SK-N-SH treated with all-trans-retinoic acid at 6 μM for 48 hours (cell line): ENCODE measurements around the gene ATP2B3.

Source experiments
- ATAC-seq: fragments of 200-7000 bp; cut with Tn5 transposase; 3 replicates; pipeline ENCODE4 v1.9.1; 2020; ENCODE audit warnings: mild to moderate bottlenecking, moderate library complexity
- ARNTL ChIP-seq: fragments of 450-650 bp; formaldehyde crosslinking; IDR thresholded peaks from 2 replicates; pipeline ENCODE4 v1.5.0; 2020; ENCODE audit warnings: low read depth, mild to moderate bottlenecking, moderate library complexity, borderline replicate concordance
- BACH2 ChIP-seq: fragments of 250-450 bp; sonication (Bioruptor Pico); IDR thresholded peaks from 2 replicates; pipeline ENCODE4 v1.9.0; 2021; ENCODE audit warnings: mild to moderate bottlenecking, borderline replicate concordance
- CSDC2 ChIP-seq: fragments of 250-450 bp; sonication (Bioruptor Pico); IDR thresholded peaks from 2 replicates; pipeline ENCODE4 v1.5.0; 2020; ENCODE audit warnings: mild to moderate bottlenecking, moderate library complexity
- ESRRG ChIP-seq: fragments of 250-450 bp; sonication (Bioruptor Pico); IDR thresholded peaks from 2 replicates; pipeline ENCODE4 v1.6.1; 2021; ENCODE audit warnings: mild to moderate bottlenecking
- OSR1 ChIP-seq: fragments of 250-450 bp; sonication (Bioruptor Pico); IDR thresholded peaks from 2 replicates; pipeline ENCODE4 v1.8.0; 2022; ENCODE audit warnings: moderate library complexity, mild to moderate bottlenecking, inconsistent platforms
- POU6F1 ChIP-seq: fragments of 250-450 bp; sonication (Bioruptor Pico); IDR thresholded peaks from 2 replicates; pipeline ENCODE4 v1.8.0; 2021; ENCODE audit warnings: low read depth, mild to moderate bottlenecking, moderate library complexity, borderline replicate concordance
- PPARA ChIP-seq: fragments of 250-450 bp; sonication (Bioruptor Pico); IDR thresholded peaks from 2 replicates; pipeline ENCODE4 v1.5.0; 2020; ENCODE audit warnings: mild to moderate bottlenecking, borderline replicate concordance
- RARB ChIP-seq: fragments of 250-450 bp; sonication (Bioruptor Pico); IDR thresholded peaks from 2 replicates; pipeline ENCODE4 v1.8.0; 2021; ENCODE audit warnings: mild to moderate bottlenecking, moderate library complexity
- SNAI2 ChIP-seq: fragments of 250-450 bp; sonication (Bioruptor Pico); IDR thresholded peaks from 2 replicates; pipeline ENCODE4 v1.5.0; 2020; ENCODE audit warnings: mild to moderate bottlenecking, moderate library complexity
- TOX ChIP-seq: fragments of 250-450 bp; sonication (Bioruptor Pico); IDR thresholded peaks from 2 replicates; pipeline ENCODE4 v1.8.0; 2021; ENCODE audit warnings: mild to moderate bottlenecking, moderate library complexity, borderline replicate concordance
- ZC3H10 ChIP-seq: fragments of 250-450 bp; sonication (Bioruptor Pico); IDR thresholded peaks from 2 replicates; pipeline ENCODE4 v1.5.1; 2021; ENCODE audit warnings: mild to moderate bottlenecking, moderate library complexity
- ZFP3 ChIP-seq: fragments of 250-450 bp; sonication (Bioruptor Pico); IDR thresholded peaks from 2 replicates; pipeline ENCODE4 v1.5.0; 2020; ENCODE audit warnings: mild to moderate bottlenecking, moderate library complexity
- ZFP30 ChIP-seq: fragments of 450-650 bp; formaldehyde crosslinking; IDR thresholded peaks from 2 replicates; pipeline ENCODE4 v1.5.0; 2022; ENCODE audit warnings: mild to moderate bottlenecking, moderate library complexity
- ZNF8 ChIP-seq: fragments of 450-650 bp; formaldehyde crosslinking; IDR thresholded peaks from 2 replicates; pipeline ENCODE4 v1.5.0; 2020; ENCODE audit warnings: mild to moderate bottlenecking, moderate library complexity
- TF ChIP-seq, protein P1 (sequence below): fragments of 250-450 bp; sonication (Bioruptor Pico); IDR thresholded peaks from 2 replicates; pipeline ENCODE4 v1.5.0; 2020; ENCODE audit warnings: mild to moderate bottlenecking, moderate library complexity
- TF ChIP-seq, protein P2 (sequence below): fragments of 250-450 bp; sonication (Bioruptor Pico); IDR thresholded peaks from 2 replicates; pipeline ENCODE4 v1.5.1; 2020; ENCODE audit warnings: low read depth, mild to moderate bottlenecking, moderate library complexity
- TF ChIP-seq, protein P3 (sequence below): fragments of 250-450 bp; sonication (Bioruptor Pico); IDR thresholded peaks from 2 replicates; pipeline ENCODE4 v1.5.1; 2021; ENCODE audit warnings: mild to moderate bottlenecking, moderate library complexity

ATP2B3 gene

DNA sequence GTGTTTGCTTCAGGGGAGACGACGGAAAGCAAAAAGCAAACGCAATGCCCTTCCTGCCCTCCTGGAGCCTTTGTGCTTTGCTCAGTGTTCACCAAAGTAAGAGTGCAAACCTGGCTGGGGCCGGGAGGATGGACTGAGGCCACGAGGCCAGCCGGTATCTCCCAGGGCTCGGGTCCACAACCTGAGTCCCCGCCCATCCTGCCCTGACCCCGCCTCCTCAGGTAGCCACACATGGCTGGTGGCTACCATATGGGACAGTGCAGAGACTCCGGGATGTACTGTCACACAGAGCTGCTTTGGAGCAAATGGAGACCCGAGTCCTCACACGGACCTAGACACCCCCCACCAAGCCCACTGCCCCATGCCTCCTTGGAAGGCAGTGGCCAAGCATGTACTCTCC is 4.8 kb downstream of the ATP2B3 start (continued):
- TF ChIP-seq, protein P1, sequence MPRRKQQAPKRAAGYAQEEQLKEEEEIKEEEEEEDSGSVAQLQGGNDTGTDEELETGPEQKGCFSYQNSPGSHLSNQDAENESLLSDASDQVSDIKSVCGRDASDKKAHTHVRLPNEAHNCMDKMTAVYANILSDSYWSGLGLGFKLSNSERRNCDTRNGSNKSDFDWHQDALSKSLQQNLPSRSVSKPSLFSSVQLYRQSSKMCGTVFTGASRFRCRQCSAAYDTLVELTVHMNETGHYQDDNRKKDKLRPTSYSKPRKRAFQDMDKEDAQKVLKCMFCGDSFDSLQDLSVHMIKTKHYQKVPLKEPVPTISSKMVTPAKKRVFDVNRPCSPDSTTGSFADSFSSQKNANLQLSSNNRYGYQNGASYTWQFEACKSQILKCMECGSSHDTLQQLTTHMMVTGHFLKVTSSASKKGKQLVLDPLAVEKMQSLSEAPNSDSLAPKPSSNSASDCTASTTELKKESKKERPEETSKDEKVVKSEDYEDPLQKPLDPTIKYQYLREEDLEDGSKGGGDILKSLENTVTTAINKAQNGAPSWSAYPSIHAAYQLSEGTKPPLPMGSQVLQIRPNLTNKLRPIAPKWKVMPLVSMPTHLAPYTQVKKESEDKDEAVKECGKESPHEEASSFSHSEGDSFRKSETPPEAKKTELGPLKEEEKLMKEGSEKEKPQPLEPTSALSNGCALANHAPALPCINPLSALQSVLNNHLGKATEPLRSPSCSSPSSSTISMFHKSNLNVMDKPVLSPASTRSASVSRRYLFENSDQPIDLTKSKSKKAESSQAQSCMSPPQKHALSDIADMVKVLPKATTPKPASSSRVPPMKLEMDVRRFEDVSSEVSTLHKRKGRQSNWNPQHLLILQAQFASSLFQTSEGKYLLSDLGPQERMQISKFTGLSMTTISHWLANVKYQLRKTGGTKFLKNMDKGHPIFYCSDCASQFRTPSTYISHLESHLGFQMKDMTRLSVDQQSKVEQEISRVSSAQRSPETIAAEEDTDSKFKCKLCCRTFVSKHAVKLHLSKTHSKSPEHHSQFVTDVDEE, result no peak
- TF ChIP-seq ZNF8 (CRISPR knock-in tag), result no peak
- no peak for TF ChIP-seq ARNTL
- TF ChIP-seq POU6F1 (CRISPR knock-in tag), result no peak
- no peak for TF ChIP-seq SNAI2 (CRISPR knock-in tag)
- no peak for TF ChIP-seq ZFP30 (CRISPR knock-in tag)
- TF ChIP-seq ESRRG (CRISPR knock-in tag), result no peak
- no peak for TF ChIP-seq BACH2

DNA sequence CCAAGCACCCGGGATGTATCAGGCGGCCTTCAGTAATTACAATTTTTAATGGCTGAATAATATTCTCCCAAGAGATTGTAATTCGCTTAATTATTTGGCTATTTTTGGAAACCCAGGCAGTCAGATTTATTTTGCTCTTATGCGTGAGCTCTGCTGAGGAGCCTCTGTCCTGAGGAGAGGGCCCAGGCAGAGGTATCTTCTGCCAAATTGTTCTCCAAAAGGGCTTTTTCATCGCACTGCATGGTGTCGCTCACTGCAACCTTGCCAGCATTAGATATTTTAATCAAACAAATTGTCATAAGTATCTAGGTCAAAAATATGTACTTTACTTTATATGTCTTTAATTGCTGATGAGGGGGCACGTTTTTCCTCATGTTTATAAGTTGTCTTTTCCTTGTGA is 5.8 kb downstream of the ATP2B3 start:
- no peak for ATAC-seq
- no peak for TF ChIP-seq PPARA (CRISPR knock-in tag)
- TF ChIP-seq ARNTL, result no peak
- TF ChIP-seq TOX (CRISPR knock-in tag), result no peak
- no peak for TF ChIP-seq POU6F1 (CRISPR knock-in tag)
- TF ChIP-seq RARB, result no peak
- TF ChIP-seq, all 23 proteins: peak for 0

- no peak for ATAC-seq
- TF ChIP-seq, protein P2, sequence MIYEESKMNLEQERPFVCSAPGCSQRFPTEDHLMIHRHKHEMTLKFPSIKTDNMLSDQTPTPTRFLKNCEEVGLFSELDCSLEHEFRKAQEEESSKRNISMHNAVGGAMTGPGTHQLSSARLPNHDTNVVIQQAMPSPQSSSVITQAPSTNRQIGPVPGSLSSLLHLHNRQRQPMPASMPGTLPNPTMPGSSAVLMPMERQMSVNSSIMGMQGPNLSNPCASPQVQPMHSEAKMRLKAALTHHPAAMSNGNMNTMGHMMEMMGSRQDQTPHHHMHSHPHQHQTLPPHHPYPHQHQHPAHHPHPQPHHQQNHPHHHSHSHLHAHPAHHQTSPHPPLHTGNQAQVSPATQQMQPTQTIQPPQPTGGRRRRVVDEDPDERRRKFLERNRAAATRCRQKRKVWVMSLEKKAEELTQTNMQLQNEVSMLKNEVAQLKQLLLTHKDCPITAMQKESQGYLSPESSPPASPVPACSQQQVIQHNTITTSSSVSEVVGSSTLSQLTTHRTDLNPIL (CRISPR knock-in tag), result no peak
- no peak for TF ChIP-seq ESRRG (CRISPR knock-in tag)
Measured at GRCh38 chrX:153524234-153524633, 6.8 kb downstream of the ATP2B3 start.

GRCh38 chrX:153525451-153525850 is 8.0 kb downstream of the ATP2B3 start:
- TF ChIP-seq OSR1 (CRISPR knock-in tag) (no peak), ZC3H10 (CRISPR knock-in tag) (no peak), ZFP30 (CRISPR knock-in tag) (no peak), BACH2 (no peak), PPARA (CRISPR knock-in tag) (no peak), ESRRG (CRISPR knock-in tag) (no peak), CSDC2 (no peak), RARB (no peak), ZFP3 (CRISPR knock-in tag) (no peak), ZNF8 (CRISPR knock-in tag) (no peak)
- TF ChIP-seq, protein P1, result no peak
- TF ChIP-seq, protein P2 (CRISPR knock-in tag), result no peak
- TF ChIP-seq, protein P3, sequence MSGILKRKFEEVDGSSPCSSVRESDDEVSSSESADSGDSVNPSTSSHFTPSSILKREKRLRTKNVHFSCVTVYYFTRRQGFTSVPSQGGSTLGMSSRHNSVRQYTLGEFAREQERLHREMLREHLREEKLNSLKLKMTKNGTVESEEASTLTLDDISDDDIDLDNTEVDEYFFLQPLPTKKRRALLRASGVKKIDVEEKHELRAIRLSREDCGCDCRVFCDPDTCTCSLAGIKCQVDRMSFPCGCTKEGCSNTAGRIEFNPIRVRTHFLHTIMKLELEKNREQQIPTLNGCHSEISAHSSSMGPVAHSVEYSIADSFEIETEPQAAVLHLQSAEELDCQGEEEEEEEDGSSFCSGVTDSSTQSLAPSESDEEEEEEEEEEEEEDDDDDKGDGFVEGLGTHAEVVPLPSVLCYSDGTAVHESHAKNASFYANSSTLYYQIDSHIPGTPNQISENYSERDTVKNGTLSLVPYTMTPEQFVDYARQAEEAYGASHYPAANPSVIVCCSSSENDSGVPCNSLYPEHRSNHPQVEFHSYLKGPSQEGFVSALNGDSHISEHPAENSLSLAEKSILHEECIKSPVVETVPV, result no peak
- no peak for ATAC-seq
